ENCODE data around the gene NEB.

DNA sequence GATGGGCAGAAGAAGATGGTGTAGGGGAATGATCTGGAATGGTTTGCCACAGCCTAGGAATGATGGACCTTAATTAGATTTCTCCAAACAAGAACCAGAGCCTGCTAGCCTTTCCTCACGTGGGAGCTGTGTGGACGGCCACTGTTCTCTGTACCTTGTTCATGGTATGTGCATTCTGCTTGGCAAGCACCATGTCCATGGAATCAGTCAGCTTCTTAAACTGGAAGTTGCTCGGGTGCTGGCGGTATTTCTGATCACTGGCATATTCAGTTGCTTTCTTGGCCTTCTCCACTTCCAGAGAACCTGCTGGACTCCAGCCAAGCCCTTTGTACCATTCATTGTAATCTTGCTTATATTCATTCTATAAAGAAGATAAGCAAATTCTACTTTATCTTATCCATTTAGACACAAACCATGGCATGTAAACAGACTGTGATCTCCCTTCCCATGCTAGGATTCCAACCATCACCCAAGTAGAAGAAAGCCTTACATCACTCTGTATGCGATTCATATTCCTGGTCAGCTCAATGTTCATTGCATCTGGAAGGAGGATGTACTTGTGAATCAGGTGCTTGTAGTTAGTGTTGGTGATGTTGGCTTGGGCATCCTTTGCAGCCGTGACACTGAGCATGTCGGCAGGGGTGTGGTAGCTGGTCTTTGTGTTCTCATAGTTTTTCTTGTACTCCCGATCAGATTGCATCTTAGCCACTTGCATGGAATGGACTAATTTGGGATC is 78.4 kb downstream of the NEB start:
- TF ChIP-seq, protein P1, sequence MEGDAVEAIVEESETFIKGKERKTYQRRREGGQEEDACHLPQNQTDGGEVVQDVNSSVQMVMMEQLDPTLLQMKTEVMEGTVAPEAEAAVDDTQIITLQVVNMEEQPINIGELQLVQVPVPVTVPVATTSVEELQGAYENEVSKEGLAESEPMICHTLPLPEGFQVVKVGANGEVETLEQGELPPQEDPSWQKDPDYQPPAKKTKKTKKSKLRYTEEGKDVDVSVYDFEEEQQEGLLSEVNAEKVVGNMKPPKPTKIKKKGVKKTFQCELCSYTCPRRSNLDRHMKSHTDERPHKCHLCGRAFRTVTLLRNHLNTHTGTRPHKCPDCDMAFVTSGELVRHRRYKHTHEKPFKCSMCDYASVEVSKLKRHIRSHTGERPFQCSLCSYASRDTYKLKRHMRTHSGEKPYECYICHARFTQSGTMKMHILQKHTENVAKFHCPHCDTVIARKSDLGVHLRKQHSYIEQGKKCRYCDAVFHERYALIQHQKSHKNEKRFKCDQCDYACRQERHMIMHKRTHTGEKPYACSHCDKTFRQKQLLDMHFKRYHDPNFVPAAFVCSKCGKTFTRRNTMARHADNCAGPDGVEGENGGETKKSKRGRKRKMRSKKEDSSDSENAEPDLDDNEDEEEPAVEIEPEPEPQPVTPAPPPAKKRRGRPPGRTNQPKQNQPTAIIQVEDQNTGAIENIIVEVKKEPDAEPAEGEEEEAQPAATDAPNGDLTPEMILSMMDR (IDR thresholded peaks at IDR 0.05 in 8 of 11, conservative IDR thresholded peaks at IDR 0.05 in 3 of 11) = no peak
- TF ChIP-seq POLR2A (IDR thresholded peaks at IDR 0.05) (no peak), POLR2AphosphoS5 (IDR thresholded peaks at IDR 0.05) (no peak)

Measured in spleen (tissue), 7 donors.